Measurements from ENCODE around the gene CELF3.
A peak's percentile ranks its signal among the peaks of the same experiment; 100 is the strongest.
"Not testable (repeated sequence)": the region's sequence is repeated elsewhere in the genome, so short reads cannot be mapped to it uniquely, and the experiment has no call there.

The CELF3 gene
- total RNA-seq: 0 to 0.17 reads per million in 2 donors

GRCh38 chr1:151716771-151717631 lies at the start of gene CELF3:
TSS of gene CELF3 (minus strand) at chr1:151716803. CDS start at chr1:151716020, 783 bp downstream.
- no peak for DNase-seq

- no peak for DNase-seq
Measured at GRCh38 chr1:151763990-151764389, 47.4 kb upstream of the CELF3 start.

- peak; percentile 74 for DNase-seq
Measured at GRCh38 chr1:151762941-151763921, 46.6 kb upstream of the CELF3 start, which contains the start of gene MRPL9. TSS of gene MRPL9 (minus strand) at chr1:151763496. CDS start at chr1:151763479, 17 bp downstream.

GRCh38 chr1:151760597-151761385 lies 44.2 kb upstream of the CELF3 start:
- DNase-seq: no peak

- DNase-seq: no peak
Measured at GRCh38 chr1:151759241-151759640, 42.6 kb upstream of the CELF3 start.

GRCh38 chr1:151756291-151756690 lies 39.7 kb upstream of the CELF3 start:
- DNase-seq: no peak

- DNase-seq: no peak
Measured at GRCh38 chr1:151741516-151741915, 24.9 kb upstream of the CELF3 start.

- no peak for DNase-seq
Measured at GRCh38 chr1:151739590-151740355, 23.2 kb upstream of the CELF3 start.

GRCh38 chr1:151737479-151737878 lies 20.9 kb upstream of the CELF3 start:
- no peak for DNase-seq

- no peak for DNase-seq
Measured at GRCh38 chr1:151737026-151737425, 20.4 kb upstream of the CELF3 start.

- not testable (repeated sequence) for DNase-seq
Measured at GRCh38 chr1:151733995-151734394, 17.4 kb upstream of the CELF3 start.

GRCh38 chr1:151733126-151733525 lies 16.5 kb upstream of the CELF3 start:
- no peak for DNase-seq

- DNase-seq: no peak
Measured at GRCh38 chr1:151729966-151730291, 13.3 kb upstream of the CELF3 start.

- DNase-seq: no peak
Measured at GRCh38 chr1:151729157-151729965, 12.8 kb upstream of the CELF3 start.

GRCh38 chr1:151728151-151729054 lies 11.8 kb upstream of the CELF3 start:
- no peak for DNase-seq

- DNase-seq: no peak
Measured at GRCh38 chr1:151723726-151724370, 7.2 kb upstream of the CELF3 start.

GRCh38 chr1:151721788-151722510 lies 5.3 kb upstream of the CELF3 start:
- no peak for DNase-seq

GRCh38 chr1:151720974-151721787 lies 4.6 kb upstream of the CELF3 start, which contains the start of gene RIIAD1:
TSS of gene RIIAD1 (plus strand) at chr1:151721522. CDS start at chr1:151721537, 15 bp downstream.
- peak; percentile 28 for DNase-seq

Measured in activated gamma-delta T cell (primary cell).